Vagina (tissue), 2 donors: ENCODE measurements around the gene MDFI.

Experiments used
- CTCF ChIP-seq, 3 experiments: fragments of 450-650 bp in 2 of 3; fragments of 200-600 bp in 1 of 3; sonication (generic) in 1 of 3; IDR thresholded peaks; one replicate each; pipeline ENCODE4 v1.5.1; 2017 to 2019; ENCODE audit warnings: antibody characterized with exemption in 3 of 3, mild to moderate bottlenecking in 2 of 3, moderate library complexity in 2 of 3
- POLR2A ChIP-seq, 2 donors: fragments of 450-650 bp; IDR thresholded peaks; one replicate each; pipeline ENCODE4 v1.6.1; 2017; ENCODE audit warnings: antibody characterized with exemption in 2 of 2, mild to moderate bottlenecking in 2 of 2, moderate library complexity in 2 of 2
- POLR2AphosphoS5 ChIP-seq, 2 donors: sonication (generic); formaldehyde crosslinking; IDR thresholded peaks; one replicate each; pipeline ENCODE4 v1.9.0; 2017; ENCODE audit warnings: antibody characterized with exemption in 2 of 2, mild to moderate bottlenecking in 2 of 2, low read depth in 1 of 2; ENCODE audit not compliant: insufficient read depth in 1 of 2

DNA sequence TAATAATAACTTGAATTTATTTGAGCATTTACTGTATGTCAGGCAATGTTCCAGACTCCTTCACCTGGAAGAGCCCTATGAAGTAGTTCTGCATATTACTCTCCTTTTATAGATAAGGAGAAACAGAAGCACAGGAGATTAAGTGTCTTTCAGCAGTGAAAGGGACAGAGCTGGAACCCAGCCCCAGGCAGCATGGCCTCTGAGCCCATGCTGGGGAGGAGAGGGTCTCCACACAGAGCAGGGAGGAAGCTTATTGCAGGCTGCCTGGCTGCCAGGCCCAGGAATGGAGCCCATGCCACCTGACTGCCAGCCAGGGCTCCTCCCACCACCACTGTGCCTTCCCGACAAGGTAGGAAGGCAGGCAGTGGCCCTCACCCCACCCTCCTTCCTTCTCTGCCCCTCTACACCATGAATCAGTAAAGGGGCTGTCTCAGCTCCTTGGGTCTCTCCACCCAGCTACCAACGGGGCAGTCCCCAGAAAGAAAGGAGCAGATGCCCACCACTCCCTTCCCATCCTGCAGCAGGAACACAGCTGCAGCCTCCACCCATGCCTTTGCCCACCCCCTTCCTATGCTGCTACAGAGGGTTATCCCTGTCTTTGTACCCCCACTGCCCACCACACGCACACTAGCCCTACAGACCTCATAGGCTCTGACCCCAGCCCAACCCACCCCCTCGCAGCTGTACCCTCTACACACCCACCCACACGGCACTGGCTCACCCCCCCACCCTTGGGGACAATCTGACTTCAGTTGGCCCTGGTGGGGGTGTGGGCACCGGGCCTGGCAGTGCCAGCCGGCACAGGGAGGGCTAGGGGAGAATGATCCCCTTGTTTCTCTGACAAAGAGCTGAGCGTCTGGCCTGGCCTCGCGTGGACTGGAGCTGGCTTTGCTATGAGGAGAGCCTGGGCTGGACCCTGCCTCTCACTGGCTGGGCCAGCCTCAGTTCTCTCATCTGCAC is 55.3 kb downstream of the MDFI start:
- TF ChIP-seq POLR2A (IDR thresholded peaks at IDR 0.05) (no peak), CTCF (IDR thresholded peaks at IDR 0.05) (no peak), POLR2AphosphoS5 (IDR thresholded peaks at IDR 0.05; ENCODE audit: insufficient read depth in 1 of 2, low read depth in 1 of 2) (no peak)
